Neuronal stem cell (in vitro differentiated cells): ENCODE measurements around the gene ATP8A1. TPM values are rescaled to one million over a fixed set of nuclear protein-coding genes. Genes with fewer than 3 reads are reported as not detected.

ENCODE experiments used
- DNase-seq: peaks from one replicate; pipeline ENCODE4 v3.0.0-alpha.2; 2013; ENCODE audit warnings: low spot score
- H2AFZ ChIP-seq: one replicate; pipeline ENCODE4 v1.6.1; 2013; ENCODE audit warnings: mild to moderate bottlenecking, low read length, inconsistent platforms
- H2AK5ac ChIP-seq: 2 replicates; pipeline ENCODE4 v1.6.1; 2013; ENCODE audit warnings: low read depth, mild to moderate bottlenecking, inconsistent platforms, low read length, moderate library complexity, mixed read lengths
- H2BK120ac ChIP-seq: 2 replicates; pipeline ENCODE4 v1.6.1; 2013; ENCODE audit warnings: low read depth, mild to moderate bottlenecking, inconsistent platforms, low read length, moderate library complexity, mixed read lengths
- H2BK12ac ChIP-seq: one replicate; pipeline ENCODE4 v1.6.1; 2013; ENCODE audit warnings: low read length, inconsistent platforms
- H2BK15ac ChIP-seq: 2 replicates; pipeline ENCODE4 v1.6.1; 2013; ENCODE audit warnings: mild to moderate bottlenecking, low read length, inconsistent platforms, mixed read lengths
- H2BK5ac ChIP-seq: one replicate; pipeline ENCODE4 v1.6.1; 2013; ENCODE audit warnings: inconsistent platforms, mild to moderate bottlenecking, low read length, moderate library complexity
- H3K14ac ChIP-seq: one replicate; pipeline ENCODE4 v1.6.1; 2013; ENCODE audit warnings: low read length, inconsistent platforms
- H3K18ac ChIP-seq: 2 replicates; pipeline ENCODE4 v1.6.1; 2013; ENCODE audit warnings: low read length, inconsistent platforms
- H3K23ac ChIP-seq: 2 replicates; pipeline ENCODE4 v1.6.1; 2013; ENCODE audit warnings: low read depth, mild to moderate bottlenecking, mixed read lengths, low read length, inconsistent platforms; ENCODE audit not compliant: poor library complexity
- H3K27ac ChIP-seq: replicated peaks from 3 replicates; pipeline ENCODE4 v1.5.1; 2013; ENCODE audit warnings: low read length, inconsistent platforms
- H3K27me3 ChIP-seq, 3 experiments: 2 replicates each; pipeline ENCODE4 v1.6.1; 2013; ENCODE audit warnings: low read length in 3 of 3, mild to moderate bottlenecking in 2 of 3, inconsistent platforms in 1 of 3, low read depth in 1 of 3, mixed read lengths in 1 of 3, moderate library complexity in 1 of 3; ENCODE audit not compliant: control insufficient read depth in 3 of 3, insufficient read depth in 3 of 3
- H3K36me3 ChIP-seq, 2 donors: replicated peaks in 1 of 2; 2 replicates each; pipeline ENCODE4 v1.6.1; 2013; ENCODE audit warnings: low read length in 2 of 2; ENCODE audit not compliant: control insufficient read depth in 2 of 2, insufficient read depth in 2 of 2
- H3K4ac ChIP-seq: 2 replicates; pipeline ENCODE4 v1.6.1; 2013; ENCODE audit warnings: inconsistent platforms, mild to moderate bottlenecking, low read length, moderate library complexity
- H3K4me1 ChIP-seq, 2 donors: 1 replicate in 1 of 2; 2 replicates in 1 of 2; pipeline ENCODE4 v1.6.1; 2013; ENCODE audit warnings: low read length in 2 of 2, low read depth in 1 of 2; ENCODE audit not compliant: control insufficient read depth in 2 of 2, insufficient read depth in 1 of 2
- H3K4me2 ChIP-seq: one replicate; pipeline ENCODE4 v1.6.1; 2013; ENCODE audit warnings: mild to moderate bottlenecking, low read length, inconsistent platforms; ENCODE audit not compliant: insufficient read depth, poor library complexity, severe bottlenecking
- H3K4me3 ChIP-seq, 2 donors: 2 replicates each; pipeline ENCODE4 v1.5.1; 2013; ENCODE audit warnings: low read length in 2 of 2, mild to moderate bottlenecking in 2 of 2, inconsistent platforms in 1 of 2, moderate library complexity in 1 of 2
- H3K79me1 ChIP-seq: one replicate; pipeline ENCODE4 v1.6.1; 2013; ENCODE audit warnings: low read depth, mild to moderate bottlenecking, inconsistent platforms, low read length, moderate library complexity
- H3K9ac ChIP-seq: one replicate; pipeline ENCODE4 v1.6.1; 2013; ENCODE audit warnings: mild to moderate bottlenecking, low read depth, low read length, inconsistent platforms; ENCODE audit not compliant: poor library complexity
- H3K9me3 ChIP-seq, 2 donors: replicated peaks in 1 of 2; 2 replicates each; pipeline versions ENCODE3 to v1.6.1; 2013; ENCODE audit warnings: low read length in 2 of 2, mild to moderate bottlenecking in 2 of 2, inconsistent platforms in 1 of 2, low read depth in 1 of 2, mixed read lengths in 1 of 2, moderate library complexity in 1 of 2; ENCODE audit not compliant: control insufficient read depth in 2 of 2, insufficient read depth in 1 of 2
- H4K8ac ChIP-seq: one replicate; pipeline ENCODE4 v1.6.1; 2013; ENCODE audit warnings: low read depth, mild to moderate bottlenecking, inconsistent platforms, low read length, moderate library complexity
- H4K91ac ChIP-seq: one replicate; pipeline ENCODE4 v1.6.1; 2013; ENCODE audit warnings: low read length, low read depth, mild to moderate bottlenecking, inconsistent platforms; ENCODE audit not compliant: poor library complexity
- WGBS, 2 donors: extraction: QIAGEN DNeasy Blood & Tissue Kit; methylation state at CpG; one replicate each; pipeline ENCODE4 v1.1.7; 2013; ENCODE audit warnings: missing lambda C conversion rate in 2 of 2, mixed read lengths in 1 of 2; ENCODE audit not compliant: insufficient read length in 2 of 2, insufficient replicate concordance in 1 of 2; ENCODE audit errors: extremely low coverage in 2 of 2; 5-methylcytosine and 5-hydroxymethylcytosine counted together
- polyA plus RNA-seq, 2 experiments: library from polyadenylated mRNA; stranded (reverse); fragments of 200-250 nt; gene quantifications; one replicate each; pipeline ENCODE4 v1.2.3, GENCODE V29; 2013

Gene ATP8A1
- 5.6 TPM for polyA plus RNA-seq (2013, experiment 1 of 2)
- polyA plus RNA-seq (2013, experiment 2 of 2): 5.9 TPM

GRCh38 chr4:42656944-42657792 lies at the start of gene ATP8A1:
TSS of gene ATP8A1 (minus strand) at chr4:42657105. CDS start at chr4:42656873, 232 bp downstream.
- Histone ChIP-seq H2BK120ac (no peak within 1 kb of the TSS), H2BK15ac (peak within 1 kb of the TSS; percentile 92), H4K91ac (peak within 1 kb of the TSS; percentile 19), H3K4me3 (peak within 1 kb of the TSS; percentile 75 to 99), H2BK12ac (no peak within 1 kb of the TSS), H3K23ac (peak within 1 kb of the TSS; percentile 58), H3K14ac (peak within 1 kb of the TSS; percentile 95), H3K27ac (peak within 1 kb of the TSS; percentile 96), H3K9ac (peak within 1 kb of the TSS; percentile 94), H3K4me2 (peak within 1 kb of the TSS; percentile 79), H2AFZ (peak within 1 kb of the TSS; percentile 99), H3K27me3 (peaks cover 0 to 31% (median 0%) of the 10 kb centered on the region in 3 experiments), H3K36me3 (no peaks in the 10 kb centered on the region), H3K79me1 (peaks cover 2% of the 10 kb centered on the region), H4K8ac (peak within 1 kb of the TSS; percentile 78), H2BK5ac (peak within 1 kb of the TSS; percentile 77), H3K4ac (no peak within 1 kb of the TSS), H3K4me1 (peaks cover 4 to 8% of the 10 kb centered on the region in 2 donors), H3K9me3 (no peaks in the 10 kb centered on the region), H2AK5ac (peak within 1 kb of the TSS; percentile 69), H3K18ac (peak within 1 kb of the TSS; percentile 95)
- peak; percentile 91 for DNase-seq
- whole genome bisulfite sequencing, 2 donors: no CpG with 5 or more reads among the region's 74 CpGs

- no CpG with 5 or more reads among the region's 4 CpGs for WGBS, 2 donors
- Histone ChIP-seq H3K4ac (no peak overlapping the region), H3K9ac (no peak overlapping the region), H2BK120ac (no peak overlapping the region), H2BK12ac (no peak overlapping the region), H3K23ac (no peak overlapping the region), H3K36me3 (no peaks in the 10 kb centered on the region), H3K9me3 (no peaks in the 10 kb centered on the region), H3K4me1 (no peaks in the 10 kb centered on the region), H3K4me3 (no peak overlapping the region), H3K27ac (no peak overlapping the region), H3K14ac (no peak overlapping the region), H2AK5ac (no peak overlapping the region), H3K18ac (no peak overlapping the region), H3K27me3 (no peaks in the 10 kb centered on the region), H2BK15ac (no peak overlapping the region), H4K8ac (no peak overlapping the region), H4K91ac (no peak overlapping the region), H3K4me2 (no peak overlapping the region), H2AFZ (no peak overlapping the region), H2BK5ac (no peak overlapping the region), H3K79me1 (no peaks in the 10 kb centered on the region)
- no peak for DNase-seq
These were observed 49.2 kb upstream of the ATP8A1 start for GRCh38 chr4:42706086-42706485.

- no peak overlapping the region for H3K4me3 ChIP-seq
- H3K9me3 ChIP-seq: no peaks in the 10 kb centered on the region
- no peak for DNase-seq
- no peak overlapping the region for H3K27ac ChIP-seq
- no peak overlapping the region for H3K23ac ChIP-seq
- H4K91ac ChIP-seq: no peak overlapping the region
- no peak overlapping the region for H2BK5ac ChIP-seq
- H4K8ac ChIP-seq: no peak overlapping the region
- no peak overlapping the region for H3K4me2 ChIP-seq
- H2BK15ac ChIP-seq: no peak overlapping the region
- H3K79me1 ChIP-seq: no peaks in the 10 kb centered on the region
- no peak overlapping the region for H3K18ac ChIP-seq
- no peak overlapping the region for H2AK5ac ChIP-seq
- no peaks in the 10 kb centered on the region for H3K27me3 ChIP-seq
- H3K14ac ChIP-seq: no peak overlapping the region
- H3K9ac ChIP-seq: no peak overlapping the region
- no peak overlapping the region for H2AFZ ChIP-seq
- no peaks in the 10 kb centered on the region for H3K4me1 ChIP-seq
- no peaks in the 10 kb centered on the region for H3K36me3 ChIP-seq
- no peak overlapping the region for H2BK120ac ChIP-seq
- no peak overlapping the region for H3K4ac ChIP-seq
- no peak overlapping the region for H2BK12ac ChIP-seq
- no CpG with 5 or more reads among the region's 5 CpGs for WGBS, 2 donors
These were observed 46.9 kb upstream of the ATP8A1 start for GRCh38 chr4:42703813-42704212.

- WGBS, 2 donors: no CpG with 5 or more reads among the region's 3 CpGs
- Histone ChIP-seq H3K9ac (no peak overlapping the region), H3K79me1 (no peaks in the 10 kb centered on the region), H2BK15ac (no peak overlapping the region), H4K91ac (no peak overlapping the region), H3K36me3 (no peaks in the 10 kb centered on the region), H3K4ac (no peak overlapping the region), H3K4me1 (no peaks in the 10 kb centered on the region), H3K9me3 (no peaks in the 10 kb centered on the region), H3K4me3 (no peak overlapping the region), H4K8ac (no peak overlapping the region), H2BK120ac (no peak overlapping the region), H2AFZ (no peak overlapping the region), H2BK5ac (no peak overlapping the region), H3K27me3 (no peaks in the 10 kb centered on the region), H3K27ac (no peak overlapping the region), H3K18ac (no peak overlapping the region), H3K14ac (no peak overlapping the region), H3K4me2 (no peak overlapping the region), H2BK12ac (no peak overlapping the region), H2AK5ac (no peak overlapping the region), H3K23ac (no peak overlapping the region)
- DNase-seq: no peak
These were observed 46.0 kb upstream of the ATP8A1 start for GRCh38 chr4:42702895-42703294.
